ENCODE measurements around the gene BEGAIN.
A peak's percentile ranks its signal among the peaks of the same experiment; 100 is the strongest.
"Not testable (repeated sequence)": the region's sequence is repeated elsewhere in the genome, so short reads cannot be mapped to it uniquely, and the experiment has no call there.

The BEGAIN gene

DNA sequence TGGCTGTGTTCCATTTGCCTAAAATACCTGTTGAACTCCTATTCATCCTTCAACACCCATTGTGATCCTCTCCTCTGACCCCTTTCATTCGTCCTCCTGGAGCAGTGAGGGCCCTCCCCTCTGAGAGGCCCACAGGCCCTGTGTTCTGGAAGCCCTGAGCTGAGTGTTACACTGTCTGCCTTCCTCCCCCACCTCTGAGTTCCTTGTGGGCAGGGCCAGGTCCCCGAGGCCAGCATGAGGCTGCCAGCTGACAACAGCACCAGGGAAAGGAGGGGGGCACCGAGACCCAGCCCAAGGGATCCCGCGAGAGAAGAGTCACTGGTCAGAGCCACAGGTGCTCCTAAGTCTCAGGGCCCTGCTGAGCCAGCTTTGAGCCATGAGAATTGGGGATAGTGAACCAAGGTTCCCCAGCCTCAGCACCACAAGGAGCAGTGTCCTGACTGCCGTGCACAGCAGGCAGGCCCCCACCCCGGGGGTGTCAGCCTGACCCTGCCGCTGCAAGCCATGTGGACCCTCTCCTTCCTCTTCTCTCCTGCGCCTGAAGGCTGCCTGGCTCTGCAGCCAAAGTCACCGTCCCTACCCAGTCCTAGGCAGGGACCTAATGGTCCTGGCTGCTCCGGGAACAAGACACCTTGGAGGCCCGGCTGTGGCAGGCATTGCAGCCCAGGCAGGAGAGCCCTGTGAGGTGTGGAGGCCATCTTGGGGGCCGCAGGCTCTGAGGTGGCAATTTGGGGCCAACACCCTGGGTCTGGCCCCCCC lies 52.5 kb downstream of the BEGAIN start:
- DNase-seq: no peak

DNA sequence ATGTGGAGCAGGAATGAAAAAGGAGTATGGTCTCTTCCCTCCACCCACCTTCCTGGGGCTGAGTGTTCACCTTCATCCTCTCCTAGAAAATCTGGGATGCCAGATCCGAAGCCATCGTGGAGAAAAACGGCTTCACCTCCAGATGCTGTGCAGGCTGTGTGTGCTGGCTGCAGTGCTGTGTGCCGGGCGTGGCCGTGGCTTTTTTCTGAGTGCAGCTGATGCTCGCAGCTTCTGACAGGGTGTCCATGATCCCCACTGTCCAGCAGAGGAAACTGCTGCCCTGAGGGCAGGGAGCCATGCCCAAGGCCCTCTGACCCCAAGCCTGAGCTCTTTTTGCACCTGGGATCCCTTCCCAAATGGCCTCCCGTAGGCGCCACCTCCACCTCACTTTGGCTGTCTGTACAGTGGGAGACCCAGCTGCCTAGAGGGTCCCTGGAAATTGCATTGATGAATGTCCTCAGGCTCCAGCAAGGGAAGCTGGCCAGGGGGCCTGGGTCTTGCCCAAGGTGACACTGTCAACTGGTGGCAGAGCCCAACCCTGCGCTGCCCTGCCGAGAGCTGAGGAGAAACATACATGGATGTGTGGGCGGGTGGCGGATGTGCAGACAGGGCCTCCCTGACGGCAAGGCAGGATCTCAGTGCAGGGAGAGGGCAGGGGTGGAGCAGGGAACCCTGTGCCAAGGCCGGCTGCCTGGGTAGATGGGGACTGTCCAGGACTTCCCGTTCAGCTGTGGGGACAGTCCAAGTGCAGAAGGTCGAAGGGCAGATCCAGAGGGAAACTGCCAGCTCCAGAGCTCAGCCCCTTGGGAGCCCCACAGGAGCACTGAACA lies 53.3 kb downstream of the BEGAIN start:
- DNase-seq: no peak

DNA sequence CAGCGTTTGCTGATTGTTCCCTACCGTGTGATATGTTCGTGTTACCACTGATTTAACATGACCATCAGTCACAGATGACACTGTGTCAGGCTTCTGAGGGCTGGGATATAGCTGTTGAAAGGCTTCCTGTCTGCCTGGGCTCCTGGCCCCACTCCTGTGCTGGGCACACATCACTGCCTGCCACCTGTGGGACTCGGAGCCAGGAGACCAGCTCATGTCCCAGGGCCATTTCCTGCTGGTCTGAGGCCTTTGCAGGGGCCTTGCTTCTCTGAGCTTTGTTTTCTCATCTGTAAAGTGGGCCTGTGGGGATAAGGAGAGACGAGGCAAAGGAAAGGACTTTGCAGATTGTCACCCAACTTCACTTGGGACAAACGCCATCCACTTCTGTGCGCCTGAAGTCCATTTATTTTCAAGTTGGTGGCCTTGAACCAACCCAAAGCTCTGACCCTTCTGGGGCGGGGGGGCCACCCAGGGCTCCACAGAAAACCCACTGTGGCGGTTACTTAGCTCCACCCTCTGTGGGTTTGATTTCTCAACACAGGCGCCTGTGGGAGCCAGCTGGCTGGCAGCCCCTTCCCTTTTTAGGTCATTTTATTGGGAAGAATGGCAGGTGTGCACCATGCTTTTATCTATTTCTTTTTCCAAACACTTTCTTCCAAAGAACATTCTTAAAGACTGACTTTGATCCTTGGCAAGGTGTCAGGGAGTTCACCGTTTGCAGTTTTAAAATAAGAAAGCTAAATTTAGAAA lies 54.1 kb downstream of the BEGAIN start:
- DNase-seq: no peak

DNA sequence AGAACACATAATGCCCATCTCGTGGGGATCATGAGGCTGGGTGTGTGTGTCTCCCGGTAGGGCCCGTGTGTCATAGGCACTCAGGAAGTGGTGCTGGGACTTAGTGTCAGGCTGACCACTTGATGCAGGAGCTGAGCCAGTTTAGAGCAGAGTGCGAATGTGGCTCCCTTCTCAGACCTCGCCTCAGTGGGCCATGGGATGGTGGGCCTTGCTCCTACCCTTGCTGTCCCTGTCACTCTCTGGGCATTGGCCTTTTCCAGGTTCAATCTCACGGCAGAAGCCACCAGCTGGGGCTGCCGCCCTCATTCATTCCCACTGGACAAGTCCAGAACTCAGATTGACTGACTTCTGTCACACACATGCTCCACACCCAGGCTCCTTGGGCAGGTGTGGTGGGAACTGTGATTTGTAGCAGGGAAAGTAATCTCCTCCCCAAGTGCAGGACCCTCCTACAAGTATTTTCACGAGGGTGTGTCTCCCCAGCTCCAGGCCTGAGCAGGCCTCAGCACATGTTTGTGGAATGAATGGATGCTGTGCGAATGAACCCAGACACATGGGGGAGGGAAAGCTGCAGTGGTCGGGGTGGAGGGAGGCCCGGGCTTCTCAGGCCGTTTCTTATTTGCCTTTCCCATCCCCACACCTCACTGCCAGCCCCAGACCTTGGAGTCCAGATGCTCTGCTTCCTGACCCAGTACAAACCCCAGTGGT lies 54.9 kb downstream of the BEGAIN start:
- DNase-seq: no peak

DNA sequence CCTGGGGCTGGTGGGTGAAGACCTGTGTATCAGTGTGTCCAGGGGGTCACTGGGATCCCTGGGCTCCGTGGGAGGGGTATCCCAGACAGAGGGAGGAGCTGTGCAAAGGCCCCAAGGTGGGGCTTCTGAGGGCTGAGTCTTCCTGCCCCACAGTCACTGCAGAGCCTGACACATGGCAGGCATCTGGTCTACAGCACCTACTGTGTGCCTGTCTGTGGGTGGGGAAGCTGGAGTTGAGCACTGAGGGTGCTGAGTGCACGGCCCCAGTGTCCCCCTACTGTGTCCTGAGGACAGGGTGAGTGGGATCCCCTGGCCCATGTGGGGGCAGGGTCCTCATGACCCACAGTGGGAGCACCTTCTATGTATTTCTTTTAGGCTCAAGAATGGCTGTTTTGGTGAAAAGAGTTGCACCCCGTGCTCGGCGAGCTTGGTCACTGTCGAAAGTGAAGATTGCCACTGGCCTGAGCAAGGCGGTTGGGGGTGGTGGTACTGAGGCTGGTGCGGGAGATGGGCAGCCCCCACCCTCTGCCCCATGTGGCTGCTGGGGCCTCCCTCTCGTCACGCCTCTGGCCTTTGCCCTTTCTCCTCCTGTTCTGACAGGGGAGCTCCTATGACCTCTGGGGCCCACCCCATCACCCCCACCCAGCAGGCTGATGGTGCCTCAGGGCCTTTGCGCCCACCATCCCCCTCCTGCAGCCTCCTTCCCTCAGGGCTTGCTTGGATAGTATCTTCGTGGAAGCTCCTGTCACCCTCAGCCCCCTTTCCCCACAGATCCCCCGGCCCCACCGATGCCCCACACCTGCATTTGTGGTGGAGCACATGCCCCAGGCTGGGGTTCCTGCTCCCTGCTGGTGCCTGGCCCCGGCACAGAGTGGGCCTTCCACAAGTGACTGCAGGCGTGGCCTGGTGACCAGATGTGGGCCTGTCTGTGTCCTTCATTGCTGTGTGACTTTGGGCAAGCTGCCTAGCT lies 55.8 kb downstream of the BEGAIN start:
- no peak for DNase-seq

DNA sequence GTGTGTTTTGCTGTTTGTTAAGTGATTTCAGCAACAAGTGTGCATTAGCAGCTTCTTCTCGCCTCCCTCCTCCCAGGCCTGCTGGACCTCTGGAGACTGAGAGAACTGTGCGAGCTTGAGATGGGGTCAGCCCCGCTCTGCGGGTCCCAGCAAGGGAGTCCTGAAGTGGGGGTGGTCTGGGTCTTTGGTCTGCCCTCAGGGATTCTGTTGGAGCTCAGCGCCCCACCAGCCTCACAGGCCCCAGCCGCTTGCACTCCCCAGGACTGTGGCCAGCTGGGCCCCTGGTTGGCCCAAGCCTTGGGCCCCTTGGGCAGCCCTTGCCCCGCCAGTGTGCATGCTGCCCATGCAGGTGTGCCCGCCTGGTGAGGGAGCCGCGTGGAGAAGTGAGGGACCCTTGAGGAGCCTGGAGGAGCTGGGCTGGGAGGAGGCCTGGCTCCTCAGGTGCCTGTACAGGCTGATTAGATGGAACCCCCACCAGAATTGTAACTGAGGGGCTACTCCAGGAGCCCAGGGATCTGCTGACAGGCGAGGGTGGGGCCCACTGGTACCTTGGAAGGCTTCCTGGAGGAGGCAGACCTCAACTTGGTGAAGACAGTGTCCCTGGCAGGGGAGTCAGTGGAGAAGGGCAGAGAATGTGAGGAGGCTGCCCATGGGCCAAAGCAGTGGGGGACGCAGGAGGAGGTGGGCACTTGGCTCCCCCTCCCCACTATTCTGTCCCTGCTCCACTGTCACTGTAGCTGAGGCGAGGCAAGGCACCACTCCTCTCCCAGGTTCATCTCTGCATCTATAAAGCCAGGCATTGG lies 56.7 kb downstream of the BEGAIN start:
- DNase-seq: no peak

DNA sequence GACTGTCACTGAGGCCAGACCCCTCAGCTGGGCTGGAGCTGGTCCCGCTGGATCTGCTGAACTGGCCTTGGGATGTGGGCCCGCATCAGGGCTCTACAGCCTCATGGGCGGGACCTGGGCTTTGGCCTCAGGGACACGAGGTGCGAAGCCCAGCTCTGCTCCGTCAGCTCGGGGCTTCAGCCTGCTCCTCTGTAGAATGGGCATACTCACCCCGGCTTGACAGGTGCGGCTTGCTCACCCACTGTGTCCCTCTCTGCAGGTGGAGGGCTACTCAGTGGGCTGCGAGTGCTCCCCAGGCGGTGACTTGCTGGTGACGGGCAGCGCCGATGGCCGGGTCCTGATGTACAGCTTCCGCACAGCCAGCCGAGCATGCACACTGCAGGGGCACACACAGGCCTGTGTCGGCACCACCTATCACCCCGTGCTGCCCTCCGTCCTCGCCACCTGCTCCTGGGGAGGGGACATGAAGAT lies 57.6 kb downstream of the BEGAIN start:
- no peak for DNase-seq

DNA sequence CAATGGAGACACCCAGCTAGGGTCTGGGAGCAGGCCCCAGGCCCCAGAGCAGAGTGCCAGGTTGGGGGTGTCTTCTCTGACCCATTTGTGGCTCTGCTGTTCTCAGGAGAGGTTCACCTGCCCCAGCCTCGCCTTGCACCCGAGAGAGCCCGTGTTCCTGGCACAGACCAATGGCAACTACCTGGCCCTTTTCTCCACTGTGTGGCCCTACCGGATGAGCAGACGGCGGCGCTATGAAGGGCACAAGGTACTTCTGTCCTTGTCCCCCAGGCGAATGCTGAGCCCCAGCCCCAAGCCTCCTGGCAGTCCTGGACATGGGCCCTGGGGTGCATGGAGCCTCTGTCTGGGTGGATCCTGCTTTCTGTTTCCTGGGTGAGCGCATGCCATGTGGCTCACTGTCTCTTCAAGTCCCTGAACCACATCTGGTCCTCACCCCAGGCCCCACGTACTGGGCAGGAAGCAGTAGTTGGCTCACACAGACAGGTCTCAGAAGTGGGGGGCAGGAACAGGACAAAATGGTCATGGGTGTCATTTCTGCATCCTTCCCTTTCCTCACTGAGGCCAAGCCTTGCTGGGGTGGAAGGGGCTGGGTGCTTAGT lies 58.2 kb downstream of the BEGAIN start:
- DNase-seq: no peak

DNA sequence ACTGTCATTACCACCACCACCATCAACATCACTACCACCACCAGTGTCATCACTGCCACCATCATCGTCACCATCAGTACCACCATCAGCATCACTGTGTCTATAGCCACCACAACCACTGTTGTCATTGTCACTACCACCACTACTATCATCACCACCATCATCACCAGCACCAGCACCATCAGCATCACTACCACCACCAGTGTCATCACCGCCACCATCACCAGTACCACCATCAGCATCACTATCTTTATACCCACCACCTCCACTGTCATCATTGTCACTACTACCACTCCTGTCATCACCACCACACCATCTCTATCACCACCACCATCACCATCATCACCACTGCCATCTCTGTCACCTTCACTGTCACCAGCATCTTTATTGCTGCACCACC lies 60.6 kb downstream of the BEGAIN start:
- DNase-seq: no peak

DNA sequence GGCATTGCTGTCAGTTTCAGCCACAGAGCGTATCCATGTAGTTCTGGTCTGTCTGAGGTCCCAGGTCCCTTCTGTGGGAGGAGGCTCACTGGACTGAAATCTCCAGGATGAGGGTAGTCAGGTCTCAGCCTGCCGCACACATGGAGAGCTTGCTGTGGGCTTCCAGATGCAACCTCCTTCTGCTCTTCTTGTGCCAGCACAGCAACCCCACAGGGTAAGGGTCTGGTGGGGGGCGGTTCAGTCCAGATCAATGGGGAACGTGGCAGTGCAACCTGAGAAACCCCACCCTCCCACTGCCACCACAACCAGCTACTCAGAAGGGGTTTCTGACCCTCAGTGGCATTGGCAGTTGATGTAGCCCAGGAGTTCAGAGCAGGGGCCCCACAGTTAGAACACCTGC lies 61.2 kb downstream of the BEGAIN start:
- no peak for DNase-seq

DNA sequence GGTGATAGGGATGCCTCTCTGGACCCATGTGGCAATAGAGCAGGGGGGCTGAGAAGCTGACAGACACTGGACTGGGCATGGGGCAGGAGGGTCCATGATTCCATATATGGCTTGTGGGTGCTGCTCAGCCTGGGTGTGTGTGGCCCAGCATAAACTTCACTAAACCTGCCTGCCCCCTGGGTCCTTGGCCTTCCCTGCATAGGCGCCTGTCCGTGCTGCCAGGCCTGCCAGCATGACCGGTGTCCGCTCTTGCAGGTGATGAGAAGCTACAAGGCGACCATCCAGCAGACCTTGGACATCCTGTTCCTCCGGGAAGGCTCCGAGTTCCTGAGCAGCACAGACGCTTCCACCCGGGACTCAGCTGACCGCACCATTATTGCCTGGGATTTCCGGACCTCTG lies 61.6 kb downstream of the BEGAIN start:
- no peak for DNase-seq

DNA sequence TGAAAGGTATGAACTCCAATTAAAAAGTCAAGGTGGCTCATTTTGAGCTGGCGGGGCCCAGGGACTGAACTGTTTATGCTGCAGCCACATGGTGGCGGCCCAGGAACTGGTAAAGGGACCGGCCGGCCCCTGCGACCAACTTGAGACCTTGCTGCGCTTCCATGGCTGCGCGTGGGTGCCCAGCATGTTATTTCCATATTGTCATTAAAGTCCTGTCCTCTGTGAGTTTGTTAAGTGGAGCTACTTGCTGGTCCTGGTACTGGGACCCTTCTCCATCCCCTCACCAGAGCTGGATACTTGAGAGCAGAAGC lies 62.3 kb downstream of the BEGAIN start:
- no peak for DNase-seq

DNA sequence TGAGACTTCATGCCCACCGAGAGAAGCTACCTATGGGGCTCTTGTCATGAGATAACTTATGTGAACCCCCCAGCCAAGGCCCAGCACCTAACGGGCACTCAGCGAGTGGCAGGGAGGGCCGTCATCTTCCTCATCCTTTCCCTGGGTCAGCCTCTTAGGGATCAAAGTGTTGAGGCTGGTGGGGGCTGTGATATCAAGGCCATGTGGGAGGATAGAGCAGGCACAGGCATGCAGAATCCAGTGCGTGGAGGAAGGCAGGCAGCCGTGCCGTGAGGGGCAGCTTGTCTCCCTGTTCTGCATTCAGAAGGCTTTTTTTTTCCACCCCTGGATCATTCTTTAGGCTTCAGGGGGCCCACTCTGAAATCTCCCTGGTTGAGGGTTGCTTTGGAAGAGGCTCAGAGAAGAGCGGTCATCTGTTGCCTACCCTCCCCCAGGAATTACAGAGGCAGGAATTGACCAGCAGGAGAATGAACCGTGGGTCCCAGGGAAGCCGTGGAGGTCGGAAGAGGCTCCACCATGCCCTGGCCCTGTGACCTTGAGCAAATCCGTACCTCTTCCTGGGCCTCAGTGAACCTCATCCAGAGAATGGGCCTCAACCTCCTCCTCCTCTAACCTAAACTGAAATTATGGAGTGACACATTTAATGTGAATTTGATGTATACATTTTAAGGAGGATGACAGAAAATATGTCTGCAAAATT lies 62.8 kb downstream of the BEGAIN start:
- DNase-seq: no peak

DNA sequence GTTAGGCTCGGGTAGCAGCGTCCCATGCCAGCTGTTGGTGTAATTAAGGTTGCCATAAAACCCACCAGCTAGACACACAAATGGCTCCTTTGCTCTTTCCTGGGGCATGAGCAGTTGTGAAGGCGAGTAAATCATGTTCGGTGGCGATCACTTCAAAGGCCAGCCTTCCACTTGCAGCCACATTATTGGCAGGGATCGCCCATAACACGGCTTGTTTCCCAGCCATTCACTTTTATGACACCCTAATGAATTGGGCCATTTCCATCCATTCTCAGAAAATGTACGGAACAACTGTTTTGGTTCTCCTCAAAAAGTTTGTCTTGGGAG lies 63.4 kb downstream of the BEGAIN start:
- no peak for DNase-seq

DNA sequence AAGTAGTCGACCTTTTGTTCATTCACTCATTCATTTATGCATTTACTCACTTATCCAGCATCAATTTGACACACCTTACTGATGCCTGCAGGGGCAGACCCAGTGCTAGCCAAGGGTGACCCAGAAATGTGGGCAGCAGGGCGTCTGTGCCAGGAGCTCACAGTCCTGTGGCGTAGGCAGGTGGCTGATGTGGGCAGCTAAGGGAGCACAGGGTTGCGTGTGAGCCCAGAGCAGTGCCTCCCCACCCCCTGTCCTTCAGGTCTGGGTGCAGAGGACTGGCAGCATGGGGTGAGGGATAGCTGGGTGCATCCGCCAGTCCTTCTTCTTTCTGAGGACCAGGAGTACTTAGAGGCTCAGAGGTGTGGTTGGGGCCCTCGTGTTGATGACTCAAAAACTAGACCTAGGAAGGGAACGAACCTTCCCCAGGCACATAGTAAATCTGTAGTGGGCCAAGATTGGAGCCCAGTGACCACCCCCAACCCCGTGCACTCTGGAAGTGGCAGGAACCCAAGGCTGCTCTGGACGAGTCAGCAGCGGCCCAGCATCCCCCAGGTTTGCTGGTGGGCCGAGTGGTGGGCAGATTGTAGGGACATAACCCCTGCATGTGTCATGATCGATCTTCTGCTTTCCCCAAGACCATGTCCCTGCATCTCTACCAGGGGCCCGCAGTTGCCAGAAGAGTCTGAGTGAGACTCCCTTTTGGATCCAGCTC lies 63.9 kb downstream of the BEGAIN start:
- DNase-seq: no peak

DNA sequence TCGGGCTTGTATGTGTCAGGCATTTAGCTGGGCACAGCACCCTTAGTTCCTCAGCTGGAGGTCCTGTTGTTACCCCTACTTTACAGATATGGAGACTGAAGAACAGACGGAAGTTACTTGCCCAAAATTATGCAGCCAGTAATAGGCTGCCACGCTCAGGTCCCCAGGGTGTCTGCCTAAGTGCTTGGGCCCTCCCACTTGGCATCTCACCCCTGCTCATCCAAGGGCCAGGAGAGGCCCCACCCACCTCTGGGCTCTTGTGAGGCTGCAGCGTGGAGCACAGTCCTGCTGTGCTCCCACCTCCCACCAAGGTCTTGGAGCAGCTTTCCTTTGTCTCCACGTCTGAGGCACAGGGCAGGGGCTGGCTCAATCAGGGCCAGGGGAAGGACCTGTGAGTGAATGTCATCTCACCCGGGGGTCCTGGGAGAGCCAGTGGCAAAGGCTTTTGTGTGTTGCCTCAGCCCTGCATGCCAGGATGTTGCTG lies 64.6 kb downstream of the BEGAIN start:
- DNase-seq: no peak

DNA sequence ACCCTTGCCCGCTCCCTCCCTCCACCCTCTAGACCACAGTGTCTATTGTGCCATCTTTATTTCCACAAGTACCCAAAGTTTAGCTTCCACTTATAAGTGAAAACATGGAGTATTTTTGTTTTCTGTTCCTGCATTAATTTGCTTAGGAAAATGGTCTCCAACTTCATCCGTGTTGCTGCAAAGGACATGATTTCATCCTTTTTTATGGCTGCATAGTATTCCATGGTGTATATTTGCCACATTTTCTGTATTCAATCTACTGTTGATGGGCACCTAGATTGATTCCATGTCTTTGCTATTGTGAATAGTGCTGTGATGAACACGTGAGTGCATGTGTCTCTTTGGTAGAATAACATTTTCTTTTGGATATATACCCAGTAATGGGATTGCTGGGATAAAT lies 81.2 kb downstream of the BEGAIN start:
- not testable (repeated sequence) for DNase-seq

DNA sequence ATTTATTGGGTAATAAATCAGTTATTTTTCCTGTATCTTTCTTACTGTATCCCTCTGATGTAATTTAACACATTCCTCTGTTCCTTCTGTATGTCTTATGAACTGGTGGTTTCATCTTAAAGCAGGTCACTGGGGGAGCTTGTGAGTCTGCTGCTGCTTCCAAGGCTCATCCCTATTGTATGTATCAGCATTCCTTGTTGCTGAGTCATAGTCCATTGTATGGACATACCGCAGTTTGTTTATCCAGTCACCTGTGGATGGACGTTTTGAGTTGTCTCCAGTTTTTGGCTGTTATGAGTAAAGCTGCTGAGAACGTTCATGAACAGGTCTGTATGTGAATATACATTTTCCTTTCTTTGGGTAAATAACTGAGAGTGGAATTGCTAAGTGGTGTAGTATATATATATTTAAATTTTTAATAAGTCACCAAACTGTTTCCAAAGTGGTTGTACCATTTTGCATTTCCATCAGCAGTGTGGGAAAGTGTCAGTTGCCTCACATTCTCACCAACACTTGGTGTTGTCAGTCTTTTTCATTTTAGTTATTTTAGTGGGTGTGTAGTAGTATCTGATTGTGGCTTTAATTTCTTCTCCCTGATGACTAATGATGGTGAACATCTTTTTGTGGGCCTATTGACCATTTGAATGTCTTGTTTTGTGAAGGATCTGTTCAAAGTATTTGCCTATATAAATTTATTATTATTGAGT lies 82.7 kb downstream of the BEGAIN start:
- no peak for DNase-seq

DNA sequence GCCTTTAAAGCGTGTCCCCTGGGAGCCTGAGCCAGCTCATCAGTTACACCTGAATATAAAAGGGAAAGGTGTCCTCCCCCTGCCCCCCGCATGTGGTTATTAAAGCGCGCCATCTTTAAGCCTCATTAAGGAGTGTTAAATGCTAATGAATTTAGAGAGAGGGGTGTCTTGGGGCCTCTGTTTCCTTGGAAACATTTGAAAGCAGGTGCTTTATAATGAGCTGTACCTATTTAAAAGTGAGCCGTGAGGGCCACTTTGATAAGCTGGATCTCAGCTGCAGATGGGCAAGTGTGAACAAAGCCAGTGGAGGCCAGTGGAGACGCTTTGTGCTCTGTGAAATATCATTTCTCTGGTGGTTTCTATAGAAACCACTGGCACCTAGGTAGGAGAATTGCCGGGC lies 84.0 kb downstream of the BEGAIN start:
- DNase-seq: peak; percentile 24
